HL-60/S4 treated with retinoic acid at 250 ng/mL for 4 days and 3 days (cell line): ENCODE measurements around the gene TLN1.

Experiments used
- in situ Hi-C: fragments of 300-500 bp; cut with MboI; formaldehyde crosslinking; loops from 2 replicates; pipeline ENCODE4 v1.7.0; 2022; ENCODE audit warnings: low sequenced_read_pairs

Gene TLN1, protein sequence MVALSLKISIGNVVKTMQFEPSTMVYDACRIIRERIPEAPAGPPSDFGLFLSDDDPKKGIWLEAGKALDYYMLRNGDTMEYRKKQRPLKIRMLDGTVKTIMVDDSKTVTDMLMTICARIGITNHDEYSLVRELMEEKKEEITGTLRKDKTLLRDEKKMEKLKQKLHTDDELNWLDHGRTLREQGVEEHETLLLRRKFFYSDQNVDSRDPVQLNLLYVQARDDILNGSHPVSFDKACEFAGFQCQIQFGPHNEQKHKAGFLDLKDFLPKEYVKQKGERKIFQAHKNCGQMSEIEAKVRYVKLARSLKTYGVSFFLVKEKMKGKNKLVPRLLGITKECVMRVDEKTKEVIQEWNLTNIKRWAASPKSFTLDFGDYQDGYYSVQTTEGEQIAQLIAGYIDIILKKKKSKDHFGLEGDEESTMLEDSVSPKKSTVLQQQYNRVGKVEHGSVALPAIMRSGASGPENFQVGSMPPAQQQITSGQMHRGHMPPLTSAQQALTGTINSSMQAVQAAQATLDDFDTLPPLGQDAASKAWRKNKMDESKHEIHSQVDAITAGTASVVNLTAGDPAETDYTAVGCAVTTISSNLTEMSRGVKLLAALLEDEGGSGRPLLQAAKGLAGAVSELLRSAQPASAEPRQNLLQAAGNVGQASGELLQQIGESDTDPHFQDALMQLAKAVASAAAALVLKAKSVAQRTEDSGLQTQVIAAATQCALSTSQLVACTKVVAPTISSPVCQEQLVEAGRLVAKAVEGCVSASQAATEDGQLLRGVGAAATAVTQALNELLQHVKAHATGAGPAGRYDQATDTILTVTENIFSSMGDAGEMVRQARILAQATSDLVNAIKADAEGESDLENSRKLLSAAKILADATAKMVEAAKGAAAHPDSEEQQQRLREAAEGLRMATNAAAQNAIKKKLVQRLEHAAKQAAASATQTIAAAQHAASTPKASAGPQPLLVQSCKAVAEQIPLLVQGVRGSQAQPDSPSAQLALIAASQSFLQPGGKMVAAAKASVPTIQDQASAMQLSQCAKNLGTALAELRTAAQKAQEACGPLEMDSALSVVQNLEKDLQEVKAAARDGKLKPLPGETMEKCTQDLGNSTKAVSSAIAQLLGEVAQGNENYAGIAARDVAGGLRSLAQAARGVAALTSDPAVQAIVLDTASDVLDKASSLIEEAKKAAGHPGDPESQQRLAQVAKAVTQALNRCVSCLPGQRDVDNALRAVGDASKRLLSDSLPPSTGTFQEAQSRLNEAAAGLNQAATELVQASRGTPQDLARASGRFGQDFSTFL (N-terminal part only)

DNA sequence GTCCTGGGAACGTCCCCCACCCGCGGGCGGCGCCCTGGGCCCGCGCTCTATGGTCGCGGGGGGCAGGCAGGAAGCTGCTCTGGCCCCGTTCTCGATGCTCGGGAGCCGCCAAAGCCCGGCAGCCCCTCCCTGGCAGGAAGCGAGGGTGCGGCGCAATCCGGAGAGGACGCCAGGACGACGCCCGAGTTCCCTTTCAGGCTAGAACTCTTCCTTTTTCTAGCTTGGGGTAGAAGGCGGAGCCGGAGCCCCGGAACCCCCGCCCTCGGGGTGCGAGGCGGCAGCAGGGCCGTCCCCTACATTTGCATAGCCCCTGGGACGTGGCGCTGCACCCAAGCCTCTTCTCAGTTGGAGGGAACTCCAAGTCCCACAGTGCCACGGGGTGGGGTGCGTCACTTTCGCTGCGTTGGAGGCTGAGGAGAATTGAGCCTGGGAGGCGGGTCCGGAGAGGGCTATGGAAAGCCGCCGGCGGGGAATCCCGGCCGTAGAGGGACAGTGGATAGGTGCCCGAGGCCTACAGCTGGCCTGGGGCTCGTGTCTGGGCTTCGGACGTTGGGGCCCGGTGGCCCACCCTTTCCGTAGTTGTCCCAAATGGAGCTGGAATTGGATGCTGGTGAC lies at the start of gene TLN1, which contains the start of gene CREB3:
TSS of gene TLN1 (minus strand) at position 11 of the 615 bp plus-strand sequence. CDS start 6,501 bp downstream, outside the sequence.
TSS of gene CREB3 (plus strand) at position 482 of the 615 bp plus-strand sequence. CDS start at position 589, 107 bp downstream.
- in situ Hi-C loops = no loop called here

GRCh38 chr9:35781066-35781465 lies 49.1 kb upstream of the TLN1 start:
- in situ Hi-C loops = no loop called here

- in situ Hi-C loops = no loop called here
These were observed 46.5 kb upstream of the TLN1 start for GRCh38 chr9:35778496-35778895.

- in situ Hi-C loops = no loop called here
These were observed 44.0 kb upstream of the TLN1 start for GRCh38 chr9:35776018-35776417.

DNA sequence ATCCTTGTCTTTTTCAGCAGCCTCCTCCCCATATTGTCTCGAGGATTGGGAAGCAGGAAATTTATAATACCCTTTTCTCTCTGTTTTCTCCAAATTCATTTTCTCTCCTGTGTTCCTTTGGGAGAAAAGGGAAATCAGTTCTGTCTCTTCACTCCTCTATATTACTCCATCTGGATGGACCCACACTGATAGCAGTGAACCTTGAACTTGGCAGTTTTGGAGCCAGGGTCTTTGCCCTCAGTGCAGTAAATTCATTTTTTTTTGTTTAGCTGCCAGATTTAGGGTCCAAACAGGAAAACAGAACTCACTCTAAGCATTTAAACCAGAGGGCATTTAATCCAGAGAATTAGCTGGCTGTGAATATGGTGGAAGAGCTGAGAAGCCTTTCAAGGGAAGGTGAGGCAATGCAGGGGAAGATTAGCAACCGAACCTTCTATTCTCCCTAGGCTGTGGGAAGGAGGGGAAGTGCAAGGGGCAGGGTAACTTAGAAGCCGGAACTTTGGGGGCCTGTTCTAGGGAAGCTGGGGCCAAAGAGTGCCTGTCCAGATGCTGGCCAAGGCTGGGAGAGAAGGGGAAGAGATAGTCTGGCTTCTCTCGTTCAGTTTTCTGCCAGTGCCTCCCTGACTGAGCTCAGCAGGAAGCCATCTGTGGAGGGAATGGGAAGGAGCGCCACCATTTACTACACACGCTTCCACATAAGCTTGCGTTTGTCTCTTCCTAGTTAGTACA lies 43.1 kb upstream of the TLN1 start:
- in situ Hi-C loops = no loop called here

DNA sequence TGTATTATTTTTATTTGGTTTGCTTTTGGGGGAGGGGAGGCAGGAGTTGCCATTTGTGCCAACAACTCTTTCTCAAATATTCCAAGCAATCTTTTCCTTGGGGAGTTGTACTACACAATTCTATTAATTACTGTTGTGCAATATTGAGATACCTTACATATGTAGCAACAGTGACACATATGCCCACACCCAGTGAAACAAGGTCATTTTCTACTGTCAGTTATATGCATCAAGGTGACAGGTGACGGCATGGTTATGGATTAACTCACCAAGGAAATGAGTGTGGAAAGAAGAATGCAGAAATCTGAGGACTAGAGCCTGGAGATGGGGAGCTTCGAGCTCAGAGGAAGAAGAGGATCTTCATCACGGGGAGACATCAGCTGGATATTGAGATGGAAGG lies 39.9 kb upstream of the TLN1 start:
- in situ Hi-C loops = no loop called here

DNA sequence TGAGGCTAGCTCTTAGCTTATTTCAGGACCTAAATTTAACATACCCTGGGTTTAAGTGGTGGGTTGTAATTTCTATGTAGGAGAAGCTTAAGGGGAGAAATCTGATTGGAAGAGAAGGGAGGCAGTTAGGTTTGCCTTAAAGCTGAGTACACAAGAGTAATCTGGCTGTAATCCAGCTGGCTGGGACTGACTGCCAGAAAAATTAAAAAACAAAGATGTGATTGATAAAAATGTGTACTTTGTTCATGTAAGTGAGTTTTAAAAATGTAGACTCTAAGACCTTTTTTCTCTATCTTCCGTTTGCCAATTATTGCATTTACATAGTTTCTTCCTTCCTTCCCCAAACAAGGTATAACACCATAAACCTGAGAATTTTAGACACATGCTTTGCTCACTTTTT lies 39.5 kb upstream of the TLN1 start:
- in situ Hi-C loops = no loop called here

GRCh38 chr9:35771075-35771433 lies 39.1 kb upstream of the TLN1 start:
- in situ Hi-C loops = no loop called here

- in situ Hi-C loops = no loop called here
These were observed 37.8 kb upstream of the TLN1 start for GRCh38 chr9:35769763-35770162.

DNA sequence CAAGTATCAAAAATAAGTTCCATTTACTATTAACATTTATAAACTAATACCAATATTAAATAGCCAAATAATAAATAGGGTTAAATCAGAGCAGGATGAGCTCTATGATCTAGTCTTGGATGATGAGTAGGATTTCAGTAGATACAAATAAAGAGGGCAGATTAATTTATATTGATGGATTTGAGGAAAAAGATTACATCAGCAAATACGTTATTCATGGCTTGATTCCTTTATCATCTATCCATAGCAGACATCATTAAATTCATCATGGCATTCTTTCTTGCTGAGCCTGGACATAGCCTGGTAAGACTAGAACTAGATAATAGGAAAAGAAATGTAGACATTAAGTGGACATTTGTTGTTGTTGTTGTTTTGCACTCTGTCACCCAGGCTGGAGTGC lies 35.5 kb upstream of the TLN1 start:
- in situ Hi-C loops = no loop called here

DNA sequence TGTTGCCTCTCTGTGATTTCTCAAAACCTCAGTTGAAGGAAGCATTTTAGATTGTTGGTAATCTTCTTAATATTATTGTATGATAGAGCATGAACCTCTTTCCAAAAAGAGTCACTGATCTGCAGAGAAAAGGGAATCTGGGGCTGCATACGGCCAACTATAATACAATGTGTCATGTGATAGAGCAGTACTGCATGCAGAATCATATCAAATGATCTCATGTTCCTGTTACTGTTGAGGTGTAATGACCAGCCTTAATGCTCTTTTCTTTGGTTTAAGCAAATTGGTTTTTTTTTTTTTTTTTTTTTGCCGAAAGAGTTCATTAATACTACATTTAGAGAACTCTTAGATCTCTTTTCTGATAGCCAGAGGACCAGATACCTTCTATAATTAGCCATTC lies 35.0 kb upstream of the TLN1 start:
- in situ Hi-C loops = no loop called here

GRCh38 chr9:35763803-35764202 lies 31.8 kb upstream of the TLN1 start:
- in situ Hi-C loops = no loop called here

DNA sequence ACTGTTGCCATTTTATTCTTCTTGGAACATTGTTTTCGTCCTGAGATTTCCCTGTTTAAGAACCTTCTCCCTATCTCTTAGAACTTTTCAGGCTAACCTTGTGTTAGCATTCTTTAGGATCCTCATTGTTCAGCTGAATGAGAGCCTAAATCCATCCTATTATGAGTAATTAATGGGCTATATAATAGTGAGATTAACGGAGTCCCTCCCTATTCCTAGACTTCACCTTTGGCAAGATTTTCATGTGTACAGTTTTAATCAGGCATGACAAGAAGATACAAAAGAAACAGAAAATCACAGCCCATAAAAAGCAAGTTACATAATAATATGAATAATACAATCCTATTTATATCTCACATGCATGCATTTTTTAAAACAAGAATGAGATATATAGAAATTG lies 31.2 kb upstream of the TLN1 start:
- in situ Hi-C loops = no loop called here

DNA sequence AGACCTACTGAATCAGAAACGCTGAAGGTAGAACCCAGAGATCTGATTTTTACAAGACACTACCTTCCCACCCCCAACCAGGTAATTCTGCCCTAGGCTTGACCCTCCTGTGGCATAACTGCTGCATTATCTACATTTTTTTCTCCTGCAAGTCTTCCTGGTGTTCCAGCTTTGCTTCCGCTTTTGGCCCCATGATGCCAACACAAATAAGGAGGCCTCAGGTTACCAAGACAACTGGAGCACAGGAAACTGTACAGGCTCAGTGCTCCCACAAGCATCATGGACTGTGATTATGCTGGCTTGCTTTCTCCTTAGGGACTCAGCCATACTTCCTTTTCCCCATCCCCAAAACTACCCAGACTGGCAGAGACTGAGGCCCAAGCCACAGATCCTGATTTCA lies 28.7 kb upstream of the TLN1 start:
- in situ Hi-C loops = no loop called here

- in situ Hi-C loops = no loop called here
These were observed 27.8 kb upstream of the TLN1 start for GRCh38 chr9:35759795-35760194.

DNA sequence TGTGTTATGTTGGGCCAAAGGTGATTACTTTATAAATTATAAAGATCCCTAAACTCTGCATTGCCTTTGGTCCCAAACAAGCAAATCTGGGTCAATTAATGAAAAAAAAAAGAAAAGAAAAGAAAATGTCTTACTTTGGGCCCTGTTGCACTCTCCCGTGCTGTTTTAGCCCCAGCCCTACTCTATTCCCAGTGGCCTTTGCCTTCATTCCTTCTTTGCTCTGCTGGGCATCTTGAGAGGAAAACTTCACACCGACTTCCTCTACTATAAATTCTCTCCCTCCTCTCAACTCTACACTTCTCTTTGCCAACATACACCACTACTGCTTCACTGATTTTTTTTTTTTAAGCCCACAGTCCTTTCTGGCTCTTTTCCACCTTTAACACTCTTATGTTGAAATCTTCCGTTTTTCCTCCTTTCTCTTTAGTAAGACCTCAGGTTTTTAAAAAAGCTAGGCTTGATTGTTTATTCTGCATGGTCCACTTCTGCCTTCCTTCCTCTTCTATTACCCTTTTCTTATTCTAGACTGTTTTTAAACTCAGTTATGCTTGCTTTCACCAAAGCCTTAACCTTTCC lies 26.6 kb upstream of the TLN1 start:
- in situ Hi-C loops = no loop called here

GRCh38 chr9:35757892-35758275 lies 25.9 kb upstream of the TLN1 start:
- in situ Hi-C loops = no loop called here

DNA sequence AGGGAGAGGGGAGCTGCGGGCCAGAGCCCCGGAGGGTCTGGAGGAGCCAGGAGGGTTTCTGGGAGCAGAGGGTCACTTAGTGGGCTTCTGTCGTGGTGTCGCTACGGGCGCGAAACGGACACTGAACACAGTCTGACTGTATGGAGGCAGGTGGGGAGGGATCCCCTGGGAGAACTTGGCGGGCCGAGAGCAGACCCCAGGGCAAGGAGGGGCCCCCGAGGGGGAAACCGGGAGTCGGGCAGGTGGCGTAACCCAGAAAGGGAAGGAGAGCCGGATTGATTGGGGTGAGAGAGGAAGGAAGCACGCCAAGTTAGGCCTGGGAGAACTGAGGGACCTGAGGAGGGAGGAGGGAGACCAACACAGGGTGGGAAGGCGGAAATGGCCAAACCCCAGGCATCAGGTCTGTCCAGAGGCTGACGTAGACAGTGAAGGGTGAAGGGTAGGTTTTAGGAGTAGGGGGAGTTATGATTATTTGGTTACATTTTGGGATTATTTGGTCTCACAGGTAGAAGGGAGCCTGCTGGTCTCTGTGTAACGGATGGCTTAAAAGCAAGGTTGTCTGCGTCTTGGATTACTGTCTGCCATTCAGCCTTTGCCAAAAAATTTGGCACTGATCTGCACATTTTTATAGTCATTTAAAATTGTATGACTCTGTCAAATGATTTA lies 25.4 kb upstream of the TLN1 start:
- in situ Hi-C loops = no loop called here
